Mucosa of gallbladder (tissue), 1 donor: ENCODE measurements around the gene ZNF175. TPM values are rescaled to one million over a fixed set of nuclear protein-coding genes. Genes with fewer than 3 reads are reported as not detected.
"Not testable (repeated sequence)": the region's sequence is repeated elsewhere in the genome, so short reads cannot be mapped to it uniquely, and the experiment has no call there.

Experiments used
- DNase-seq: peaks from one replicate; pipeline ENCODE4 v3.0.0-alpha.2; 2020; ENCODE audit warnings: low spot score
- total RNA-seq: library from RNA; stranded (reverse); gene quantifications from one replicate; pipeline ENCODE4 v1.2.1, GENCODE V29; 2021
- donor health status: DM: no; HTN: no; CAD: no.

ZNF175 gene
- total RNA-seq, 1 donor from 2014 or later: 9.4 TPM

GRCh38 chr19:51627491-51628138, 56.5 kb downstream of the ZNF175 start:
- no peak for DNase-seq

GRCh38 chr19:51628153-51628939, 57.3 kb downstream of the ZNF175 start:
- DNase-seq: no peak

- DNase-seq: not testable (repeated sequence)
Measured at GRCh38 chr19:51630315-51630714, 59.2 kb downstream of the ZNF175 start, which contains the start of gene SIGLEC5. Gene SIGLEC5, minus strand, starts transcription at chr19:51630401. Its CDS starts 66 bp downstream, at chr19:51630335.

- no peak for DNase-seq
Measured at GRCh38 chr19:51632126-51632525, 61.0 kb downstream of the ZNF175 start.

GRCh38 chr19:51637362-51637978, 66.4 kb downstream of the ZNF175 start:
- no peak for DNase-seq

- DNase-seq: no peak
Measured at GRCh38 chr19:51639916-51640315, 68.8 kb downstream of the ZNF175 start.

GRCh38 chr19:51640386-51640785, 69.3 kb downstream of the ZNF175 start:
- no peak for DNase-seq

- no peak for DNase-seq
Measured at GRCh38 chr19:51641648-51642047, 70.6 kb downstream of the ZNF175 start.

Other genes starting within 250 kb of the ZNF175 start
- gene VSIG10L, start 229.1 kb upstream of the ZNF175 start, total RNA-seq: 11.3 TPM
- gene ETFB, start 204.9 kb upstream of the ZNF175 start, total RNA-seq: 139 TPM
- 0.92 TPM for gene CLDND2, start 202.3 kb upstream of the ZNF175 start, total RNA-seq
- gene NKG7, start 198.6 kb upstream of the ZNF175 start, total RNA-seq: 7.4 TPM
- not detected for gene LIM2, start 183.3 kb upstream of the ZNF175 start, total RNA-seq
- 0.43 TPM for gene C19orf84, start 180.7 kb upstream of the ZNF175 start, total RNA-seq
- 12.9 TPM for gene SIGLEC10, start 153.6 kb upstream of the ZNF175 start, total RNA-seq
- 11.0 TPM for gene SIGLEC8, start 112.8 kb upstream of the ZNF175 start, total RNA-seq
- not detected for gene CEACAM18, start 92.7 kb upstream of the ZNF175 start, total RNA-seq
- gene SIGLEC12, start 69.5 kb upstream of the ZNF175 start, total RNA-seq: 0.43 TPM
- 5.1 TPM for gene SIGLEC6, start 39.6 kb upstream of the ZNF175 start, total RNA-seq
- gene SIGLEC5, start 59.1 kb downstream of the ZNF175 start, total RNA-seq: 1.1 TPM
- 5.9 TPM for gene SIGLEC14, start 75.5 kb downstream of the ZNF175 start, total RNA-seq
- gene SPACA6, start 122.0 kb downstream of the ZNF175 start, total RNA-seq: 29.3 TPM
- gene HAS1, start 152.7 kb downstream of the ZNF175 start, total RNA-seq: 0.12 TPM
- 9.3 TPM for gene FPR1, start 180.6 kb downstream of the ZNF175 start, total RNA-seq
- not detected for gene FPR2, start 189.9 kb downstream of the ZNF175 start, total RNA-seq
- 7.0 TPM for gene FPR3, start 223.9 kb downstream of the ZNF175 start, total RNA-seq